Fibroblast of the conjunctiva (primary cell): Measurements from ENCODE around the gene RNF126.
"Not testable (repeated sequence)": the region's sequence is repeated elsewhere in the genome, so short reads cannot be mapped to it uniquely, and the experiment has no call there.

Experiments used
- DNase-seq: peaks from one replicate; pipeline ENCODE4 v3.0.0-alpha.2; 2010; ENCODE audit warnings: low read depth

The RNF126 gene

DNA sequence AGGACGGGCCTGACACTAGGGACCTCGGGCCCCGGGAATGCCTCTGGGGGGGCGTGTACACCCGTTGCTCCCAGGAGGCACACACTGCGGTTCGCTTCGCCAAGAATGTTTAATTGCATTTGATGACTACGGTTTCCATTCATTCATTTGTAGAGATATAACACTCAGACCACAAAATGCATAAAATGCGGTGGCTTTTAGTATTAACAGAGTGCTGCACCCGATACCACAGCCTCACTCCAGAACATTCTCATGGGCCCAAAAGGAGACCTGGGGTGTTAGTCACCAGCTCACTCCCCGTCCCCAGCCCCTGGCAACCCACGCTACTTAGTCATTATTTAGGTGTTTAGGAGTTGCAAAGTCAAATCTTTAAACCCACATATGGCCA, 51.5 kb downstream of the RNF126 start:
- DNase-seq: peak; percentile 26

GRCh38 chr19:610801-611480, 52.1 kb downstream of the RNF126 start:
- DNase-seq: peak; percentile 29

GRCh38 chr19:610071-610800, 52.8 kb downstream of the RNF126 start:
- DNase-seq: no peak

GRCh38 chr19:609004-609346, 54.0 kb downstream of the RNF126 start:
- no peak for DNase-seq

- no peak for DNase-seq
These were observed 54.6 kb downstream of the RNF126 start for GRCh38 chr19:608155-609003.

- no peak for DNase-seq
These were observed 55.5 kb downstream of the RNF126 start for GRCh38 chr19:607301-608154.

GRCh38 chr19:605061-605971, 57.7 kb downstream of the RNF126 start:
- not testable (repeated sequence) for DNase-seq

DNA sequence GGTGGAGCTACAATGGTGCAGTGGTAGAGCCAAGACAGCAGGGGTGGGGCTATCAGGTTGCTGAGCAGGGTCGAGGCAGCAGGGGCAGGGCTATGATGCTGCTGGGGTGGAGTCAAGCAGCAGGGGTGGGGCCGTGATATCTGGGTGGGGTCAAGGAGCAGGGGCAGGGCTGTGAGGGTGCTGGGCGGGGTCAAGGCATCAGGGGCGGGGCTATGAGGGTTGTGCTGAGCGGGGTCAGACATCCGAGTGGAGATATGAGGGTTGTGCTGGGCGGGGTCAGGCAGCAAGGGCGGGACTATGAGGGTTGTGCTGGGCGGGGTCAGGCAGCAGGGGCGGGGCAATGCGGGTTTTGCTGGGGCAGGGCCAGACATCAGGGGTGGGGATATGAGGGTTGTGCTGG, 58.7 kb downstream of the RNF126 start:
- DNase-seq: no peak

DNA sequence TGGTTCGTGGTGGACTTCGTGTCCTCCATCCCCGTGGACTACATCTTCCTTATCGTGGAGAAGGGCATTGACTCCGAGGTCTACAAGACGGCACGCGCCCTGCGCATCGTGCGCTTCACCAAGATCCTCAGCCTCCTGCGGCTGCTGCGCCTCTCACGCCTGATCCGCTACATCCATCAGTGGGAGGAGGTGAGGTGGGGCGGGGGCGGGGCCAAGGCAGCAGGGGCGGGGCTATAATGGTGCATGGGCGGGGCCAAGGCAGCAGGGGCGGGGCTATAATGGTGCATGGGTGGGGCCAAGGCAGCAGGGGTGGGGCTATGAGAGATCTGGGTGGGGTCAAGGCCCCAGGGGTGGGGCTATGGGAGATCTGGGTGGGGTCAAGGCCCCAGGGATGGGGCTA, 59.2 kb downstream of the RNF126 start:
- DNase-seq: not testable (repeated sequence)

- not testable (repeated sequence) for DNase-seq
These were observed 59.7 kb downstream of the RNF126 start for GRCh38 chr19:603302-603639.

GRCh38 chr19:602391-603301, 60.4 kb downstream of the RNF126 start:
- no peak for DNase-seq

- no peak for DNase-seq
These were observed 61.2 kb downstream of the RNF126 start for GRCh38 chr19:601790-602189.

GRCh38 chr19:601310-601709, 61.7 kb downstream of the RNF126 start:
- no peak for DNase-seq
